ENCODE results near the gene FABP6.

DNA sequence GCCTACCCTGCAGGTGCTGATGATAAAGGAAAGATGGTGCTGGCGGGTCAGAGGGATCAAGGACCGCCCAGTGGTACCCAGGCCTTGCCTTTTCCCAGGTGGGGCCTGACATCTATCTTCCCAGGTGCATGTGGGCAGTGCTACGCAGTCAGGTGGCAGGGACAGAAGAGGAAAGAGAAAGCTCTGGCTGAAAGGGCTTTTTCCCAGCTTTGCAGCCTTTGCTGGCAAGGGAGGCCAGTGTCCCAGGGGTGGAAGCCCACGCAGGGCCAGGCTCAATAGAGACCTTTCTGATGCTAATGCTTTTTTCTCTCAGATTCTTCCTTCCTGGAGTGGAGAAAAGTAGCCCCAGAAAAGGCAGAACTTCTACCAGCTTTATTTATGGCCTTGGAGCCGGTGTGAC is 36.7 kb downstream of the FABP6 start:
- TF ChIP-seq, protein P1, sequence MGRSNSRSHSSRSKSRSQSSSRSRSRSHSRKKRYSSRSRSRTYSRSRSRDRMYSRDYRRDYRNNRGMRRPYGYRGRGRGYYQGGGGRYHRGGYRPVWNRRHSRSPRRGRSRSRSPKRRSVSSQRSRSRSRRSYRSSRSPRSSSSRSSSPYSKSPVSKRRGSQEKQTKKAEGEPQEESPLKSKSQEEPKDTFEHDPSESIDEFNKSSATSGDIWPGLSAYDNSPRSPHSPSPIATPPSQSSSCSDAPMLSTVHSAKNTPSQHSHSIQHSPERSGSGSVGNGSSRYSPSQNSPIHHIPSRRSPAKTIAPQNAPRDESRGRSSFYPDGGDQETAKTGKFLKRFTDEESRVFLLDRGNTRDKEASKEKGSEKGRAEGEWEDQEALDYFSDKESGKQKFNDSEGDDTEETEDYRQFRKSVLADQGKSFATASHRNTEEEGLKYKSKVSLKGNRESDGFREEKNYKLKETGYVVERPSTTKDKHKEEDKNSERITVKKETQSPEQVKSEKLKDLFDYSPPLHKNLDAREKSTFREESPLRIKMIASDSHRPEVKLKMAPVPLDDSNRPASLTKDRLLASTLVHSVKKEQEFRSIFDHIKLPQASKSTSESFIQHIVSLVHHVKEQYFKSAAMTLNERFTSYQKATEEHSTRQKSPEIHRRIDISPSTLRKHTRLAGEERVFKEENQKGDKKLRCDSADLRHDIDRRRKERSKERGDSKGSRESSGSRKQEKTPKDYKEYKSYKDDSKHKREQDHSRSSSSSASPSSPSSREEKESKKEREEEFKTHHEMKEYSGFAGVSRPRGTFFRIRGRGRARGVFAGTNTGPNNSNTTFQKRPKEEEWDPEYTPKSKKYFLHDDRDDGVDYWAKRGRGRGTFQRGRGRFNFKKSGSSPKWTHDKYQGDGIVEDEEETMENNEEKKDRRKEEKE (IDR thresholded peaks at IDR 0.05; ENCODE audit: borderline replicate concordance in 1 of 2, control insufficient read depth in 1 of 2, low read depth in 2 of 2, low read length in 1 of 2): no peak
- TF ChIP-seq YY1 (IDR thresholded peaks at IDR 0.05; ENCODE audit: borderline replicate concordance in 1 of 3, control insufficient read depth in 1 of 3, extremely low read depth in 1 of 3, insufficient read depth in 3 of 3, insufficient read length in 1 of 3, insufficient replicate concordance in 2 of 3, low read depth in 1 of 3, low read length in 2 of 3) (no peak), RFX5 (IDR thresholded peaks at IDR 0.05; ENCODE audit: low read depth, low read length) (no peak)

Data from K562 (cell line).